GM19035 (cell line): Measurements from ENCODE around the gene YTHDC2.

ENCODE experiments used
- ATAC-seq: cut with Tn5 transposase; IDR thresholded peaks from one replicate; pipeline ENCODE4 v1.9.1; 2021; ENCODE audit not compliant: unreplicated experiment

The YTHDC2 gene

GRCh38 chr5:113519412-113519811 is 5.9 kb downstream of the YTHDC2 start:
- no peak for ATAC-seq

- ATAC-seq, result peak; percentile 48
Measured at GRCh38 chr5:113520429-113520828, 6.9 kb downstream of the YTHDC2 start.

- no peak for ATAC-seq
Measured at GRCh38 chr5:113520899-113521298, 7.4 kb downstream of the YTHDC2 start.

GRCh38 chr5:113523168-113523567 is 9.7 kb downstream of the YTHDC2 start:
- ATAC-seq, result no peak

- ATAC-seq, result peak; percentile 72
Measured at GRCh38 chr5:113524927-113525326, 11.4 kb downstream of the YTHDC2 start.

GRCh38 chr5:113526421-113526820 is 12.9 kb downstream of the YTHDC2 start:
- no peak for ATAC-seq

GRCh38 chr5:113527746-113528145 is 14.3 kb downstream of the YTHDC2 start:
- no peak for ATAC-seq

GRCh38 chr5:113531481-113532159 is 18.1 kb downstream of the YTHDC2 start:
- no peak for ATAC-seq

GRCh38 chr5:113538313-113538712 is 24.8 kb downstream of the YTHDC2 start:
- ATAC-seq, result no peak

GRCh38 chr5:113546703-113547183 is 33.2 kb downstream of the YTHDC2 start:
- ATAC-seq, result no peak

GRCh38 chr5:113548396-113548795 is 34.9 kb downstream of the YTHDC2 start:
- ATAC-seq, result no peak

GRCh38 chr5:113552137-113552536 is 38.6 kb downstream of the YTHDC2 start:
- no peak for ATAC-seq

GRCh38 chr5:113552620-113553019 is 39.1 kb downstream of the YTHDC2 start:
- no peak for ATAC-seq

- ATAC-seq, result no peak
Measured at GRCh38 chr5:113562828-113563400, 49.4 kb downstream of the YTHDC2 start.

- no peak for ATAC-seq
Measured at GRCh38 chr5:113569396-113569795, 55.9 kb downstream of the YTHDC2 start.

GRCh38 chr5:113572716-113573115 is 59.2 kb downstream of the YTHDC2 start:
- ATAC-seq, result no peak

GRCh38 chr5:113574417-113574816 is 60.9 kb downstream of the YTHDC2 start:
- ATAC-seq, result no peak

GRCh38 chr5:113575074-113575473 is 61.6 kb downstream of the YTHDC2 start:
- ATAC-seq, result no peak

GRCh38 chr5:113578091-113578490 is 64.6 kb downstream of the YTHDC2 start:
- no peak for ATAC-seq

GRCh38 chr5:113581388-113581787 is 67.9 kb downstream of the YTHDC2 start:
- ATAC-seq, result no peak

GRCh38 chr5:113598150-113598549 is 84.7 kb downstream of the YTHDC2 start:
- ATAC-seq, result no peak

GRCh38 chr5:113598926-113599325 is 85.4 kb downstream of the YTHDC2 start:
- no peak for ATAC-seq
